Left lung (tissue), 10 donors: ENCODE measurements around the gene CCM2L. TPM values are rescaled to one million over a fixed set of nuclear protein-coding genes. Genes with fewer than 3 reads are reported as not detected.

ENCODE experiments used
- ATAC-seq: fragments of 200-7000 bp; cut with Tn5 transposase; one replicate; pipeline ENCODE4 v1.9.1; 2020; ENCODE audit warnings: moderate library complexity
- DNase-seq, 4 donors: peaks; one replicate each; pipeline ENCODE4 v3.0.0-alpha.2; 2013 to 2020
- H3K27ac ChIP-seq, 2 donors: fragments of 200-600 bp; sonication (generic) in 1 of 2; one replicate each; pipeline versions ENCODE4 v1.5.0 to v1.8.0; 2020 to 2021
- H3K27me3 ChIP-seq, 2 donors: fragments of 200-600 bp; sonication (generic) in 1 of 2; one replicate each; pipeline versions ENCODE4 v1.5.0 to v1.8.0; 2020 to 2021
- H3K36me3 ChIP-seq, 2 donors: fragments of 200-600 bp; sonication (generic) in 1 of 2; one replicate each; pipeline versions ENCODE4 v1.5.0 to v1.8.0; 2020 to 2021
- H3K4me1 ChIP-seq, 2 donors: fragments of 200-600 bp; one replicate each; pipeline ENCODE4 v1.8.0; 2021
- H3K4me3 ChIP-seq, 2 donors: fragments of 200-600 bp; sonication (generic) in 1 of 2; one replicate each; pipeline versions ENCODE4 v1.5.0 to v1.8.0; 2020 to 2021; ENCODE audit warnings: mild to moderate bottlenecking in 1 of 2
- H3K9me3 ChIP-seq, 2 donors: fragments of 200-600 bp; sonication (generic) in 1 of 2; one replicate each; pipeline versions ENCODE4 v1.5.0 to v1.8.0; 2020 to 2021
- CTCF ChIP-seq, 2 donors: fragments of 200-600 bp; sonication (generic) in 1 of 2; IDR thresholded peaks; one replicate each; pipeline versions ENCODE4 v1.5.0 to v1.8.0; 2021; ENCODE audit warnings: antibody characterized with exemption in 2 of 2
- intact Hi-C, 2 donors: fragments of 100-400 bp; cut with DNase I; formaldehyde crosslinking; loops; one replicate each; pipeline versions ENCODE4 v1.11.2 to v1.14.2; 2022
- polyA plus RNA-seq, 6 donors: library from polyadenylated mRNA; unstranded; fragments of 120-200 nt; gene quantifications; one replicate each; pipeline ENCODE4 v1.2.1, GENCODE V29; 2013; ENCODE audit not compliant: insufficient read length in 6 of 6
- total RNA-seq, 2 donors: library from RNA; stranded (reverse); fragmentation: NEBNext Ultra II Directional; extraction: Animal tissue kit (Norgen Biotek cat#: 25700); gene quantifications; one replicate each; pipeline ENCODE4 v1.2.1, GENCODE V29; 2021
- donor health status: DM: no; HTN: yes; CAD: no.
- donor health status: DM: no; HTN: no; CAD: no.

Gene CCM2L
- total and polyA plus RNA-seq, 8 donors, result 6.8 to 16.5 (median 13.1) TPM

DNA sequence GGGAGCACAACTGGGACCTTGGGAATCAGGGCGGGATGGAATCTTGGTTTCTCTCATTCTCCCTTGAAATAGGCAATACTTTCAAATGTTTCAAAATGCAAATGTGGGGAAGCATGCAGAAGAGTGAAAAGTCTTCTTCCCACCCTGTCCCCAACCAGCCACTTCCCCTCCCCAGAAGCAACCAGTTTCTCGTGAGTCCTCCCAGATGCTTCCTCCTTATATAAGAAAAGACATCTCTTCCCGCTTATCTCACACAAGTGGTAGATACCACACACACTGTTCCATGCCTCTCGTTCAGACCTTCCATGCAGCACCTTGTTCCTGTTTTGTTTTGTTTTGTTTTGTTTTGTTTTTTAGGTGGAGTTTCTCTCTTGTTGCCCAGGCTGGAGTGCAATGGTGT lies 67.0 kb downstream of the CCM2L start:
- peak; percentile 37 for ATAC-seq
- Histone ChIP-seq H3K27ac (peak overlapping the region in 1 of 2 donors; percentile 58), H3K27me3 (peaks cover 0 to 7% of the 10 kb centered on the region in 2 donors), H3K4me1 (peaks cover 0 to 47% of the 10 kb centered on the region in 2 donors), H3K9me3 (no peaks in the 10 kb centered on the region), H3K36me3 (peaks cover 0 to 96% of the 10 kb centered on the region in 2 donors), H3K4me3 (no peak overlapping the region)
- intact Hi-C loops, result no loop called here
- no peak for DNase-seq
- TF ChIP-seq CTCF (IDR thresholded peaks at IDR 0.05), result no peak

GRCh38 chr20:32078322-32078721 lies 68.1 kb downstream of the CCM2L start:
- TF ChIP-seq CTCF (IDR thresholded peaks at IDR 0.05), result no peak
- H3K4me3 ChIP-seq, result no peak overlapping the region
- no peak for DNase-seq
- H3K9me3 ChIP-seq, result no peaks in the 10 kb centered on the region
- peak overlapping the region in 1 of 2 donors; percentile 51 for H3K27ac ChIP-seq
- H3K27me3 ChIP-seq, result peaks cover 0 to 7% of the 10 kb centered on the region in 2 donors
- no peak for ATAC-seq
- peaks cover 0 to 49% of the 10 kb centered on the region in 2 donors for H3K4me1 ChIP-seq
- H3K36me3 ChIP-seq, result peaks cover 0 to 96% of the 10 kb centered on the region in 2 donors
- intact Hi-C loops, result no loop called here

DNA sequence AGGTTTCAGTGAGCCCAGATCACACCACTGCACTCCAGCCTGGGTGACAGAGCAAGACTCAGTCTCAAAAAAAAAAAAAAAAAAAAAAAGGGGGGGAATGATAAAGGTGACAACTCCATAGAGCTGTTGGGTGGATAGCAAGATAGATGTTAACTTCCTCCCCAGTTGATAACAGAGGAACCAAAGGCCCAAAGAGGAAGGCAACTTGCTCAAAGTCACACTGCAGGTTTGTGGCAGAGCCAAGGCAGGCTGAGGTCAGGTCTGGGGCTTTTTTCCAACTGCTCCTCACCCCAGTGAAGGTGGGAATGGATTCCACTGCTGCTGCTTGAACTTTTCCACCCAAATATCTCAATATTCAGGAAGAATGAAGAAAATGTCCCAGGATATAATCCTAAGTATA lies 68.6 kb downstream of the CCM2L start:
- Histone ChIP-seq H3K9me3 (no peaks in the 10 kb centered on the region), H3K4me1 (peaks cover 0 to 49% of the 10 kb centered on the region in 2 donors), H3K27ac (peak overlapping the region in 1 of 2 donors; percentile 51), H3K4me3 (no peak overlapping the region), H3K36me3 (peaks cover 0 to 96% of the 10 kb centered on the region in 2 donors), H3K27me3 (peaks cover 0 to 7% of the 10 kb centered on the region in 2 donors)
- ATAC-seq (no peak), DNase-seq (no peak)
- intact Hi-C loops, result no loop called here
- no peak for TF ChIP-seq CTCF (IDR thresholded peaks at IDR 0.05)

GRCh38 chr20:32079655-32080109 lies 69.4 kb downstream of the CCM2L start:
- H3K27me3 ChIP-seq, result peaks cover 0 to 7% of the 10 kb centered on the region in 2 donors
- H3K36me3 ChIP-seq, result peaks cover 0 to 96% of the 10 kb centered on the region in 2 donors
- DNase-seq, result no peak
- no peak for TF ChIP-seq CTCF (IDR thresholded peaks at IDR 0.05)
- intact Hi-C loops, result loop anchor here in 1 of 2 donors (10.0 kb wide), 1 partner anchor 255 kb away; no protein-coding TSS in a partner anchor
- H3K27ac ChIP-seq, result peak overlapping the region in 1 of 2 donors; percentile 15
- H3K9me3 ChIP-seq, result no peaks in the 10 kb centered on the region
- peaks cover 0 to 49% of the 10 kb centered on the region in 2 donors for H3K4me1 ChIP-seq
- no peak overlapping the region for H3K4me3 ChIP-seq
- no peak for ATAC-seq

GRCh38 chr20:32080783-32081182 lies 70.5 kb downstream of the CCM2L start:
- H3K9me3 ChIP-seq, result no peaks in the 10 kb centered on the region
- H3K36me3 ChIP-seq, result peaks cover 0 to 96% of the 10 kb centered on the region in 2 donors
- DNase-seq, result no peak
- no peak for TF ChIP-seq CTCF (IDR thresholded peaks at IDR 0.05)
- peaks cover 0 to 7% of the 10 kb centered on the region in 2 donors for H3K27me3 ChIP-seq
- H3K4me3 ChIP-seq, result no peak overlapping the region
- intact Hi-C loops, result loop anchor here in 1 of 2 donors (10.0 kb wide), 1 partner anchor 256 kb away; no protein-coding TSS in a partner anchor
- no peak for ATAC-seq
- H3K4me1 ChIP-seq, result peaks cover 0 to 54% of the 10 kb centered on the region in 2 donors
- H3K27ac ChIP-seq, result no peak overlapping the region

Other genes with a start within 250 kb of the CCM2L start
- gene MYLK2, start 191.1 kb upstream of the CCM2L start, total RNA-seq, result not detected
- gene MYLK2, start 191.1 kb upstream of the CCM2L start, polyA plus RNA-seq, result 1 to 10 TPM in 3 of 6 donors, under 1 TPM in 3; 0.53 to 1.9 (median 1.0) TPM
- gene FOXS1, start 164.8 kb upstream of the CCM2L start, total RNA-seq, result 1 to 10 TPM; 2.5 to 2.9 TPM
- 1 to 10 TPM; 4.8 to 8.2 (median 6.2) TPM for gene FOXS1, start 164.8 kb upstream of the CCM2L start, polyA plus RNA-seq
- 1 to 10 TPM in 1 of 2 donors, under 1 TPM in 1; 0.82 to 1.1 TPM for gene DUSP15, start 139.9 kb upstream of the CCM2L start, total RNA-seq
- gene DUSP15, start 139.9 kb upstream of the CCM2L start, polyA plus RNA-seq, result 10 to 100 TPM in 4 of 6 donors, 1 to 10 TPM in 2; 8.5 to 13.1 (median 10.3) TPM
- gene TTLL9, start 139.8 kb upstream of the CCM2L start, total RNA-seq, result 1 to 10 TPM in 1 of 2 donors, under 1 TPM in 1; 0.20 to 1.3 TPM
- gene TTLL9, start 139.8 kb upstream of the CCM2L start, polyA plus RNA-seq, result 1 to 10 TPM; 2.0 to 6.2 (median 3.6) TPM
- 10 to 100 TPM in 1 of 2 donors, 1 to 10 TPM in 1; 9.1 to 10.5 TPM for gene PDRG1, start 58.4 kb upstream of the CCM2L start, total RNA-seq
- gene PDRG1, start 58.4 kb upstream of the CCM2L start, polyA plus RNA-seq, result 10 to 100 TPM; 15.2 to 19.1 (median 17.0) TPM
- under 1 TPM in 1 of 2 donors, not detected in 1; 0.05 TPM for gene XKR7, start 42.3 kb upstream of the CCM2L start, total RNA-seq
- gene XKR7, start 42.3 kb upstream of the CCM2L start, polyA plus RNA-seq, result under 1 TPM; 0.06 to 0.19 (median 0.08) TPM
- 100 to 1,000 TPM in 1 of 2 donors, 10 to 100 TPM in 1; 30.8 to 110 TPM for gene HCK, start 41.8 kb downstream of the CCM2L start, total RNA-seq
- gene HCK, start 41.8 kb downstream of the CCM2L start, polyA plus RNA-seq, result 1 to 10 TPM; 3.0 to 5.4 (median 4.4) TPM
- 10 to 100 TPM; 56.2 to 59.1 TPM for gene TM9SF4, start 99.3 kb downstream of the CCM2L start, total RNA-seq
- 10 to 100 TPM; 57.4 to 63.5 (median 61.4) TPM for gene TM9SF4, start 99.3 kb downstream of the CCM2L start, polyA plus RNA-seq
- 10 to 100 TPM; 12.6 to 14.5 TPM for gene PLAGL2, start 197.3 kb downstream of the CCM2L start, total RNA-seq
- gene PLAGL2, start 197.3 kb downstream of the CCM2L start, polyA plus RNA-seq, result 10 to 100 TPM; 22.6 to 28.0 (median 26.8) TPM
- gene POFUT1, start 197.4 kb downstream of the CCM2L start, total RNA-seq, result 10 to 100 TPM; 29.2 to 36.2 TPM
- 10 to 100 TPM; 34.3 to 42.2 (median 37.2) TPM for gene POFUT1, start 197.4 kb downstream of the CCM2L start, polyA plus RNA-seq